Stomach (tissue), 4 donors: Measurements from ENCODE around the gene SOAT2.

Experiments used
- CTCF ChIP-seq, 7 experiments: fragments of 450-650 bp in 4 of 7; fragments of 200-600 bp in 3 of 7; sonication (generic) in 3 of 7; IDR thresholded peaks; one replicate each; pipeline ENCODE4 v1.5.1; 2016 to 2019; ENCODE audit warnings: antibody characterized with exemption in 7 of 7, control low read depth in 2 of 7, mild to moderate bottlenecking in 1 of 7
- POLR2A ChIP-seq, 4 donors: fragments of 450-650 bp; IDR thresholded peaks; one replicate each; pipeline ENCODE4 v1.6.1; 2016; ENCODE audit warnings: antibody characterized with exemption in 4 of 4, control low read depth in 2 of 4, mild to moderate bottlenecking in 1 of 4, moderate library complexity in 1 of 4
- POLR2AphosphoS5 ChIP-seq, 3 donors: sonication (generic); formaldehyde crosslinking; IDR thresholded peaks; one replicate each; pipeline ENCODE4 v1.6.1; 2016; ENCODE audit warnings: antibody characterized with exemption in 3 of 3

DNA sequence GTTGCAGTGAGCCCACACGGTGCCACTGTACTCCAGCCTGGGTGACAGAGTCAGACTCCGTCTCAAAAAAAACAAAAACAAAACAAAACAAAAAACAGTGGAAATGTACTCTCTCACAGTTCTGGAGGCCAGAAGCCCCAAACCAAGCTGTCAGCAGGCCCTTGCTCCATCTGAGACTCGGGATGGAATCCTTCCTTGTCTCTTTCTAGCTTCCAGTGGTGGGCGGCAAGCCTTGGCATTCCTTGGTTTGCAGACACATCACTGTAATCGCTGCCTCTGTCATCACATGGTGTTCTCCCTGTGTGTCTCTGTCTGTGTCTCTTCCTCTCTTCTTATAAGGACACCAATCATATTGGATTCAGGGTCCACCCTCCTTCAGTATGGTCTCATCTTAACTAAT is 47.0 kb upstream of the SOAT2 start:
- no peak for TF ChIP-seq CTCF (IDR thresholded peaks at IDR 0.05)
- TF ChIP-seq POLR2A (IDR thresholded peaks at IDR 0.05) = no peak
- TF ChIP-seq POLR2AphosphoS5 (IDR thresholded peaks at IDR 0.05) = no peak
